ENCODE measurements around the gene RIMBP2.

RIMBP2 gene

DNA sequence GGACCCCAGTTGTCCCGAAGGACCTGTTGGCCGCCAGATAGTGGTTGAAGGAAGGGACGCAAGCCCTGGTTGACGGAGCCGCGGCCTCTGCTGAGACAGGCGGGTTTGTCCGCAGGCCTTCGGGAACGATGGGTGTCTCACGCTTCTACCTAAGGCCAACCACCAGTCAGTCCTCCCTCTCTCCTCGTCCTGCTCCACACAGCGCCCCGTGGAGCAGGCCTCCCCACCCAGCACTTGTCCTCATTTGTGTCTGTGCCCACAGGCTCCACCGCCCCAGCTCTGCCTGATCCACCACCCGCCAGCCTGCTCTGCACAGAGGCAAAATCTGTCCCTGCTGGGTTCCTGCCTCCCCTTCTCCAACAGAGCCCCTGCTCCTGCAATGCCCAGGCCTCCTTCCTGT, 41.0 kb downstream of the RIMBP2 start:
- Histone ChIP-seq H3K9ac (ENCODE audit: low read length) (no peak overlapping the region), H3K27me3 (ENCODE audit: control insufficient read depth, insufficient read depth, low read length) (no peaks in the 10 kb centered on the region), H3K27ac (ENCODE audit: low read depth, low read length) (no peak overlapping the region), H3K9me3 (ENCODE audit: control insufficient read depth, insufficient read depth, low read depth, low read length) (no peaks in the 10 kb centered on the region), H3K4me1 (ENCODE audit: control insufficient read depth, insufficient read depth, low read length) (no peaks in the 10 kb centered on the region), H3K4me3 (ENCODE audit: low read depth, low read length) (no peak overlapping the region), H3K36me3 (ENCODE audit: control insufficient read depth, insufficient read depth, low read length) (no peaks in the 10 kb centered on the region)

DNA sequence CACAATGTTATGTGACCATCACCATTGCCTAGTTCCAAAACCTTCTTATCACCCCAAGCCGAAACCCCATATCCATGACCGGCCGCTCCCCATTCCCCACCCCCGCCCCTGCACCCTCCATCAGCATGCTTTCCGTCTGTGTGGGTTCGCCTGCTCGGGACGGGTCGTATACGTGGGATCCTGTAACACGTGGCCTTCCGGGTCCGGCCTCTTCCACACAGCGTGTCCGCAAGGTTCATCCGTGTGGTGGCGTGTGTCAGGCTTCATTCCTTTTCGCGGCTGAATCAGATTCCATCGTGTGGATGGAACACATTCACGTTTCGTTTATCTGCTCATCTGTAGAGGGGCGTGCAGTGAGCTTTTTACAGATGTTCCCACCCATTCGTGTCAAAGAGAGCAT, 41.4 kb downstream of the RIMBP2 start:
- Histone ChIP-seq H3K4me3 (ENCODE audit: low read depth, low read length) (no peak overlapping the region), H3K9ac (ENCODE audit: low read length) (no peak overlapping the region), H3K9me3 (ENCODE audit: control insufficient read depth, insufficient read depth, low read depth, low read length) (no peaks in the 10 kb centered on the region), H3K27ac (ENCODE audit: low read depth, low read length) (no peak overlapping the region), H3K27me3 (ENCODE audit: control insufficient read depth, insufficient read depth, low read length) (no peaks in the 10 kb centered on the region), H3K4me1 (ENCODE audit: control insufficient read depth, insufficient read depth, low read length) (no peaks in the 10 kb centered on the region), H3K36me3 (ENCODE audit: control insufficient read depth, insufficient read depth, low read length) (no peaks in the 10 kb centered on the region)

DNA sequence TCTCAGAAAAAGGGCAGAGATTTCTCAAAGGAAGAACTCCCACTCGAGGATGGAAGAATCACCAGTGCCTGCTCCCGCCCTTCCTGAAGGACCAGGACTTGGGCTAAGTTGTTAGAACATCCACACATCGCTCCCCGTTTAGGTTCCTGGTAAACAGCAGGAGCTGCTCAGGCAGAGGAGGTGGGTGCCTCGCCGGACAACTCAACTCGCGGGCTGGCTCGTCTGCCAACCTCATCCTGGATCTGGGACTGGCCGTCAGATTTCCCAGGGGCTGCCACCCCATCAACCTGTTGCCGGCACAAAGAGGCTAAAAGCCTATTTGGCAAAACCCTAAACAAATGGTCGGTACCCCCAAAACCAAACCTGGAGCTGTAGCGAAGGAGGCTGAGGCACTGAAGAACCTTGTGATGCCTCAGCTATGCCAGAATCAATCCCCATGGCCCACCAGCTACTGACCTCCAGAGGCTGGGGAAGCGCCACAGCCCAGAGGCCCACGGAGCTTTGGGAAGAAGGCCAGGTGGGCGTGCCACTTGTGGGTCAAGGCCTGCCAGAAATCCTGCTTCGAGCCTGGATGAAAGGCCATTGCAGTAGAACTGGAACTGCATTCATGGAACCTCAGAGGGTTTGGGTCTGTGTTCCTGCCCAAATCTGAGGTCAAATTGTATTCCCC, 42.9 kb downstream of the RIMBP2 start:
- H3K4me3 ChIP-seq (ENCODE audit: low read depth, low read length), result no peak overlapping the region
- no peaks in the 10 kb centered on the region for H3K36me3 ChIP-seq (ENCODE audit: control insufficient read depth, insufficient read depth, low read length)
- H3K9me3 ChIP-seq (ENCODE audit: control insufficient read depth, insufficient read depth, low read depth, low read length), result peaks cover 11% of the 10 kb centered on the region
- H3K27ac ChIP-seq (ENCODE audit: low read depth, low read length), result no peak overlapping the region
- no peak overlapping the region for H3K9ac ChIP-seq (ENCODE audit: low read length)
- H3K4me1 ChIP-seq (ENCODE audit: control insufficient read depth, insufficient read depth, low read length), result no peaks in the 10 kb centered on the region
- H3K27me3 ChIP-seq (ENCODE audit: control insufficient read depth, insufficient read depth, low read length), result no peaks in the 10 kb centered on the region

DNA sequence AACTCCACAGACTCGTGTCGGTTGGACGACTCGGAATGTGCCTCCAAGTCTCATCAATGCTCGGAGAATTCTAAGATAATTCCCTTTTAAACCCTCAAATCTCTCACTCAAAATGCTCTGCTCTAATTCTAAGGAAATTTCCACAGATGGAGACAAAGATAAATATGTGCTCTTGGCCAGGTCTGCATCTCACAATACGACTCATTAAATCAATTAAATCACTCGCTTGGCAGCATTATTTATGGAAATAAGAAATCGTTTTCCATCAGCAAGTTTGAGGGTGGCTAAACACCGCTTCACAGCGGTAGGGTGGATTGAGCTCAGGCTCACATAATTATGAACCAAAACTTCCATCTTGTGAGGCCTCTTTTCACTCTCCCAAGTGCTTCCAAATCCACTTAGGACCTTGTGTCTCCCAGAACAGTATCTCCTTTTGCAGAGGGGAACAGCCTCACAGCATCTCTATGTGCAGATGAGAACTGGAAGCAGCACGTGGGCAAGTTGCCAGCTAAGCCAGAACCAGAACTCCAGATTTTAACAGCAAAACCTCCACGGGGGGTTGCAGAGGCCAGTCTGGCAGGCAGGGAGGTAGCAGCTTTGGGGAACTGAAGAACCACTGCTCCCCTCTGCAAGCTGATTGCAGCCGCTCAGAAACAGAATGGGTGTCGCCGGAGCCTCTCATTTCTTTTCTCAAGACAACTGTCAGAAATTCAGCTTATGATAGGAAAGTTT, 43.8 kb downstream of the RIMBP2 start:
- Histone ChIP-seq H3K9me3 (ENCODE audit: control insufficient read depth, insufficient read depth, low read depth, low read length) (peaks cover 20% of the 10 kb centered on the region), H3K36me3 (ENCODE audit: control insufficient read depth, insufficient read depth, low read length) (no peaks in the 10 kb centered on the region), H3K4me3 (ENCODE audit: low read depth, low read length) (no peak overlapping the region), H3K4me1 (ENCODE audit: control insufficient read depth, insufficient read depth, low read length) (no peaks in the 10 kb centered on the region), H3K27ac (ENCODE audit: low read depth, low read length) (no peak overlapping the region), H3K9ac (ENCODE audit: low read length) (no peak overlapping the region), H3K27me3 (ENCODE audit: control insufficient read depth, insufficient read depth, low read length) (no peaks in the 10 kb centered on the region)

DNA sequence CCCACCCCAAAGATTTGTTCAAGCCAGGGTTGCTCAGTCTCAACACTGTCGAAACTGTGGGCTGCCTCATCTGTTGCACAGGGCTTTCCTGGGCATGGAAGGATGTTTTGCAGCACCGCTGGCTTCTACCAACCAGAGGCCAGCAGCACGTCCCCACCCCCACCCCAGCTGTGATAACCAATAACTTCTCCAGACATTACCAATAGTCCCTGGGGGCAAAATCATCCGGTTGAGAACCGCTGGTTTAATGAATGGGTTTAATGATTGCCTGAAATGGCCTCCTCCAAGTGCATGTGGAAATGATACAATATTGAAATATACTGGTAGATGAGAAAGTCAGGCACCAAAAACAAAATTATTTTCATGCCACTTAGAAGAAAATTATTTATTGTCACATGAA, 44.5 kb downstream of the RIMBP2 start:
- Histone ChIP-seq H3K4me1 (ENCODE audit: control insufficient read depth, insufficient read depth, low read length) (no peaks in the 10 kb centered on the region), H3K9ac (ENCODE audit: low read length) (no peak overlapping the region), H3K36me3 (ENCODE audit: control insufficient read depth, insufficient read depth, low read length) (no peaks in the 10 kb centered on the region), H3K27me3 (ENCODE audit: control insufficient read depth, insufficient read depth, low read length) (no peaks in the 10 kb centered on the region), H3K27ac (ENCODE audit: low read depth, low read length) (no peak overlapping the region), H3K4me3 (ENCODE audit: low read depth, low read length) (no peak overlapping the region), H3K9me3 (ENCODE audit: control insufficient read depth, insufficient read depth, low read depth, low read length) (peaks cover 23% of the 10 kb centered on the region)

DNA sequence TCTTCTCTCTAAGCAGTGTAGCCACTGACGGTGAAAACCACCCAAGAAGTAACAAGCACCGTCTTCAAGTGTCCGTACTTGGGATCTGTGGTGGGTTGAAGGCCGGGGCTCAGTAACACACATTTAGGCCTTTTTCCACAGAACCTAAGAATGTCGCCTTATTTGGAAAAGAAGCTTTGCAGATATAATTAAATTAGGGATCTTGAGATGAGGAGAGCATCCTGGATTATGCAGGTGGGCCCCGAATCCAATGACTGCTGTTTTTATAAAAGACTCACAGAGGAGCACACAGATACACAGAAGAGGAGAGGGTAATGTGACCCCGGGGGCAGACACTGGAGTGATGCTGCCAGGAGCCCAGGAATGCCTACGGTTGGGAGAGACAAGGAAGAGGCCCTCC, 46.3 kb downstream of the RIMBP2 start:
- Histone ChIP-seq H3K9me3 (ENCODE audit: control insufficient read depth, insufficient read depth, low read depth, low read length) (peaks cover 23% of the 10 kb centered on the region), H3K9ac (ENCODE audit: low read length) (no peak overlapping the region), H3K27me3 (ENCODE audit: control insufficient read depth, insufficient read depth, low read length) (no peaks in the 10 kb centered on the region; the same call in 1 of the 2 replicates), H3K27ac (ENCODE audit: low read depth, low read length) (no peak overlapping the region), H3K4me3 (ENCODE audit: low read depth, low read length) (no peak overlapping the region), H3K4me1 (ENCODE audit: control insufficient read depth, insufficient read depth, low read length) (no peaks in the 10 kb centered on the region), H3K36me3 (ENCODE audit: control insufficient read depth, insufficient read depth, low read length) (no peaks in the 10 kb centered on the region)

DNA sequence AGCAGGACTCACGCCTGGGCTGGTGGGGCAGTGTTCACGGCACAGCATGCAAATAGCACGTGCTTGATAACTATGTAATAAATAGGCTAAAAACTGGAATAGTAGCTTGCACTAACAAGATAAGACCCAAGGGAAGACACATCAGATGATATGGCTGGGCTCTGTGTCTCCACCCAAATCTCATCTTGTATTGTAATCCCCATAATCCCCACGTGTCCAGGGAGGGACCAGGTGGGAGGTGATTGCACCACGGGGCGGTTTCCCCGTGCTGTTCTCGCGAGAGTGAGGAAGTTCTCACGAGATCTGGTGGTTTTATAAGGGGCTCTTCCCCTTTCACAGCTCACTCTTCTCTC, 46.9 kb downstream of the RIMBP2 start:
- H3K27ac ChIP-seq (ENCODE audit: low read depth, low read length), result no peak overlapping the region
- H3K4me1 ChIP-seq (ENCODE audit: control insufficient read depth, insufficient read depth, low read length), result no peaks in the 10 kb centered on the region
- peaks cover 23% of the 10 kb centered on the region for H3K9me3 ChIP-seq (ENCODE audit: control insufficient read depth, insufficient read depth, low read depth, low read length)
- no peaks in the 10 kb centered on the region; the same call in 1 of the 2 replicates for H3K27me3 ChIP-seq (ENCODE audit: control insufficient read depth, insufficient read depth, low read length)
- no peak overlapping the region for H3K9ac ChIP-seq (ENCODE audit: low read length)
- H3K4me3 ChIP-seq (ENCODE audit: low read depth, low read length), result no peak overlapping the region
- H3K36me3 ChIP-seq (ENCODE audit: control insufficient read depth, insufficient read depth, low read length), result no peaks in the 10 kb centered on the region

DNA sequence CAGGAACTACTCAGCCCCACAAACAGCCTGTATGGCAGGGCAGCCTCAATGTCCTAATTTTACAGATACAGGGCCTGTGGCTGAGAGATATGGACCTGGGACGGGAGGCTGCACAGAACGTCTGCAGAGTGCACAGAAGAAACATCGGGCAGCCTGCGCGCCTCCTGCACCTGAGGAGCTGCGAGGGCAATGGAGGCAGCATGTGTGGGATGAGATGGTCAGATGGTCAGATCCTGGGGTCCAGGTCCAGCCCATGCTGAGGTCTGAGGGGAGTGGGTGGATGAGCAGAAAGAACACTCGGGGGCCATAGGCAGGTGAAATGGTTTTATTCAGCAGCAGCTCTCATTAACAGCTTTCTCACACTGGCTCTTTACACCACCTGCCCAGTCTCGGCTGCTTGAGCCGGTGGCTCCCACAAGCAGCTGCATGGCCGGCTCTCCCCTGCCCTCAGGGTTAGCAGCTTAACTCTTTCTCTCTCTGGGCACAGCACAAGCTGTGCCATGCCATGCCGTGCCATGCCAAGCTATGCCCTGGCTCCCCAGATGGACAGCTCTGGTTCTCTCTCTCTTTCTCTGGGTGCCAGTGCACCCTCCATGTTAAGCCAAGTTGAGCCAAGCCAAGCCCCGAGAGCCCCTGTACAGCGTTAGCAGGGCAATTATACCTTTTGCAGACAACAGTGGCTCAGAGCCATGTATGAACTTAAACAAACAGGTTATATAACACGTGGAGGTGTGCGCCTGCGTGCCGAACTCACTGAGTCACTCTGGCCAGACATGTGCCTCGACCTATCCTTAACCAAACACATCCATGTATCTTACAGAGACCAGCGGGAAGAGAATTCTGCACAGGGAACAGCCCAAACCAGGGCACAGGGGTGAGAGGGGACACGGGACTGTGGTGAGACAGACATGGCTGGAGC, 47.6 kb downstream of the RIMBP2 start:
- no peaks in the 10 kb centered on the region; the same call in 1 of the 2 replicates for H3K27me3 ChIP-seq (ENCODE audit: control insufficient read depth, insufficient read depth, low read length)

DNA sequence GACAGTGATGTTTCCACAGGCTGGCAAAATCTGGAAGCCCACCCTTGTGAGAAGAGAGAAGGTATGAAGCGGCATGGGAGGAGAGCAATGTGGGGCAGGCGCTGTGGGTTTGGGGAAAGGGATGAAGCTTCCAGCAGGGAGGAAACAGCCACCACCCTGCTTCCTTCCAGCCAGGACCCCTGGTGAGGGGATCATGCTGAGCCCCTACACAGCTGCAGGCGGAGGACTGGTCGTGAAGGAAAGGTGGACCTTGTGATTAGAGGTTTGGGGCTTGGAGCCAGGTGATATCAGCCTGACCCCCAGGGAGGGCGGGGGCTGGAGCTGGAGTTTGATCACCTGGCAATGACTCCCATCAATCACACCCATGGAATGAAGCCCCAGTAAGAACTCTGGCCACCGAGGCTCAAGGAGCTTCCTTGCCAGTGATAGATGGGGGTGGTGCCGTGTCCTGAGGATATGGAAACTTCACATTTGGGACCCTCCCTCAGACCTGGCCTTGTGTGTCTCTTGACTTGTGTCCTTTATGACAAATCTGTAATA, 48.6 kb downstream of the RIMBP2 start:
- H3K9ac ChIP-seq (ENCODE audit: low read length), result no peak overlapping the region
- no peaks in the 10 kb centered on the region for H3K36me3 ChIP-seq (ENCODE audit: control insufficient read depth, insufficient read depth, low read length)
- no peaks in the 10 kb centered on the region for H3K4me1 ChIP-seq (ENCODE audit: control insufficient read depth, insufficient read depth, low read length)
- peaks cover 23% of the 10 kb centered on the region for H3K9me3 ChIP-seq (ENCODE audit: control insufficient read depth, insufficient read depth, low read depth, low read length)
- no peak overlapping the region for H3K4me3 ChIP-seq (ENCODE audit: low read depth, low read length)
- no peaks in the 10 kb centered on the region; the same call in 1 of the 2 replicates for H3K27me3 ChIP-seq (ENCODE audit: control insufficient read depth, insufficient read depth, low read length)
- no peak overlapping the region for H3K27ac ChIP-seq (ENCODE audit: low read depth, low read length)

More for the DNA sequence above, 47.6 kb downstream of the RIMBP2 start:
- Histone ChIP-seq H3K9ac (ENCODE audit: low read length) (no peak overlapping the region), H3K36me3 (ENCODE audit: control insufficient read depth, insufficient read depth, low read length) (no peaks in the 10 kb centered on the region), H3K9me3 (ENCODE audit: control insufficient read depth, insufficient read depth, low read depth, low read length) (peaks cover 23% of the 10 kb centered on the region), H3K27ac (ENCODE audit: low read depth, low read length) (no peak overlapping the region), H3K4me1 (ENCODE audit: control insufficient read depth, insufficient read depth, low read length) (no peaks in the 10 kb centered on the region), H3K4me3 (ENCODE audit: low read depth, low read length) (no peak overlapping the region)

DNA sequence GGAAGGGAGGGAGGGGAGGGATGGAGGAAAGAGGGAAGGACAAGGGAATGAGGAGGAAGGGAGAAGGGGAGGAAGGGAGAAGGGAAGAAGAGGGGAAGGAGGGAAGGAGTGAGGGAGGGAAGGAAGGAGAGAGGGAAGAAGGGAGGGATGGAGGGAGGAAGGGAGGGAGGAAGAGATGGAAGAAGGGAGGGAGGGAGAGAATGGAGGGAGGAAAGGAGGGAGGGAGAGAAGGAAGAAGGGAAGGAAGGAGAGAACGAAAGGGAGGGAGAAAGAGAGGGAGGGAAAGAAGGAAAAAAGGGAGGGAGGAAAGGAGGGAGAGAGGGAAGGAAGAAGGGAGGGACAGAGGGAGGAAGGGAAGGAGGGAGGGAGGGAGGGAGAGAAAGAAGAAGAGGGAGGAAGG, 49.5 kb downstream of the RIMBP2 start:
- Histone ChIP-seq H3K4me1 (ENCODE audit: control insufficient read depth, insufficient read depth, low read length) (no peaks in the 10 kb centered on the region), H3K9me3 (ENCODE audit: control insufficient read depth, insufficient read depth, low read depth, low read length) (peaks cover 23% of the 10 kb centered on the region), H3K27ac (ENCODE audit: low read depth, low read length) (no peak overlapping the region), H3K9ac (ENCODE audit: low read length) (no peak overlapping the region), H3K27me3 (ENCODE audit: control insufficient read depth, insufficient read depth, low read length) (no peaks in the 10 kb centered on the region; the same call in 1 of the 2 replicates), H3K4me3 (ENCODE audit: low read depth, low read length) (no peak overlapping the region), H3K36me3 (ENCODE audit: control insufficient read depth, insufficient read depth, low read length) (no peaks in the 10 kb centered on the region)

Data from HUES6 (cell line).